Fibroblast of skin of right quadriceps (primary cell): Measurements from ENCODE around the gene CLCN7.
"Not testable (repeated sequence)": the region's sequence is repeated elsewhere in the genome, so short reads cannot be mapped to it uniquely, and the experiment has no call there.

Experiments used
- DNase-seq: peaks from one replicate; pipeline ENCODE4 v3.0.0-alpha.2; 2013

The CLCN7 gene

GRCh38 chr16:1485847-1486496 lies 11.1 kb upstream of the CLCN7 start:
- no peak for DNase-seq

GRCh38 chr16:1481906-1482835 lies 7.3 kb upstream of the CLCN7 start:
- DNase-seq = no peak

- DNase-seq = not testable (repeated sequence)
Measured at GRCh38 chr16:1478937-1479336, 4.1 kb upstream of the CLCN7 start.

GRCh38 chr16:1477033-1477432 lies 2.2 kb upstream of the CLCN7 start:
- DNase-seq = no peak

- DNase-seq = no peak
Measured at GRCh38 chr16:1475552-1476114, 805 bp upstream of the CLCN7 start.

- no peak for DNase-seq
Measured at GRCh38 chr16:1474082-1474795, 589 bp downstream of the CLCN7 start.

- no peak for DNase-seq
Measured at GRCh38 chr16:1472974-1473373, 1.9 kb downstream of the CLCN7 start.

GRCh38 chr16:1471569-1472194 lies 3.1 kb downstream of the CLCN7 start:
- no peak for DNase-seq

- no peak for DNase-seq
Measured at GRCh38 chr16:1470481-1471251, 4.2 kb downstream of the CLCN7 start.

- no peak for DNase-seq
Measured at GRCh38 chr16:1469693-1470201, 5.1 kb downstream of the CLCN7 start.

- not testable (repeated sequence) for DNase-seq
Measured at GRCh38 chr16:1469141-1469540, 5.7 kb downstream of the CLCN7 start.

- DNase-seq = no peak
Measured at GRCh38 chr16:1468426-1468810, 6.4 kb downstream of the CLCN7 start.

- no peak for DNase-seq
Measured at GRCh38 chr16:1466968-1467521, 7.8 kb downstream of the CLCN7 start.

GRCh38 chr16:1466054-1466453 lies 8.8 kb downstream of the CLCN7 start:
- DNase-seq = no peak

- DNase-seq = no peak
Measured at GRCh38 chr16:1465567-1465915, 9.3 kb downstream of the CLCN7 start.

- no peak for DNase-seq
Measured at GRCh38 chr16:1464894-1465566, 9.8 kb downstream of the CLCN7 start.

- DNase-seq = no peak
Measured at GRCh38 chr16:1464196-1464893, 10.5 kb downstream of the CLCN7 start.

GRCh38 chr16:1461146-1461545 lies 13.7 kb downstream of the CLCN7 start:
- no peak for DNase-seq

- DNase-seq = no peak
Measured at GRCh38 chr16:1460602-1461138, 14.2 kb downstream of the CLCN7 start.

GRCh38 chr16:1459967-1460366 lies 14.9 kb downstream of the CLCN7 start:
- DNase-seq = no peak
